ENCODE results near the gene EIF4H.
"Not testable (repeated sequence)": the region's sequence is repeated elsewhere in the genome, so short reads cannot be mapped to it uniquely, and the experiment has no call there.

The EIF4H gene

DNA sequence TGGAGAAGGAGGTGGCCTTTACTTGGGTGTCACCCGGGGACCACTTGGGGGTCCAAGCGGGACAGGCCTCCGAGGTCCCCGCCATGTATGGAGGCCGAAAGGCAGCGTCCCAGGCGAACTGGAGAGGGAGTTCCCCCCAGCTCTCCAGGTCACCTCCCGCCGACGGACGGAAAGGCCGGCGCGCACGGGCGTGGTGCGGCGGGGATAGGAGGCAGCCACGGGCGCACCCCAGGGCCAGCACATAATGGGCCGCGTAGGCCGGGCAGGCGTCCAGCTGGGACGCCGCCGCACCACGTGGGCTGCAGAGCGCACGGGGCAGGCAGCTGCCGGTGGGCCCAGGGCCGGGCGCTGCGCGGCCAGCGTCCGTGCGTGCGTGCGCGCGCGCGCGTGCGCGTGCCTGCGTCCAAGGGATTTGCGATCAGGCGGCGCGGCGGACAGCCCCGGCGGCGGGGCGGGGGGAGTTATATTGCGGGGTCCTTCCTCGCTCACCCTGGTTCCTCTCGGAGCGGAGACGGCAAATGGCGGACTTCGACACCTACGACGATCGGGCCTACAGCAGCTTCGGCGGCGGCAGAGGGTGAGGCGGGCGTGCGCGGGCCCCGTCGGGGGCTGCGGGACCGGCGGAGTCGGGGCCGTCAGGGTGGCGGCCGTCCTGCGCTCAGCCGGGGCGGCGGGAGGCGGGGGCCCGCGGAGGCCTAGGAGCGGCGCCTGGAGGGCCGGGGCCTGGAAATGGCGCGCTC lies at the start of gene EIF4H:
Gene EIF4H, plus strand, starts transcription at position 491 of the 740 bp plus-strand sequence. Its CDS starts 28 bp downstream, at position 519.
- DNase-seq = peak; percentile 98

DNA sequence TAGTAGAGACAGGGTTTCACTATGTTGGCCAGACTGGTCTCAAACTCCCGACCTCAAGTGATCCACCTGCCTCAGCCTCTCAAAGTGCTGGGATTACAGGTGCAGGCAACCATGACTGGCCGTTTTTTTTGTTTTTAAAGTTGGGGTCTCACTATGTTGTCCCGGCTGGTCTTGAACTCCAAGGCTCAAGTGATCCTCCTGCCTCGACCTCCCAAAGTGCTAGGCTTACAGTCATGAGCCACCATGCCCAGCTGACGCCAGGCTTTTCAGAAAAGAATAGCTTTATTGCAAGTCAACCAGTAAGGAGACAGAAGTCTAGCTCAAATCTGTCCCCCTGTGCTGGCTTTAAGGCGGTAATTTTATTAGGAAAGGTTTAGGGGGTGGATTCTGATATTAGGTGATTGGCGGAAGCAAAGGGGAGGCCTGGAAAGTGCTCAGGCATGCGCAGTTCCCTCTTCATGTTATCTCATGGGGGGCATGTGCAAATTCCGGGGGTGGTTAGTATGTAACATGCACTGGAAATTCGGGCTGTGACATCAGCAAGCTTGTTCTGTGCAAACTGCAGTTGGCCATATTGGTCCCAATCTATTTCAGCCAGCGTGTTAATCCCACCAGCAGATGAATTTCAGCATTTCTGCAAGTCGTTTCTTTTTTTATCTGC lies 47.8 kb upstream of the EIF4H start:
- no peak for DNase-seq

DNA sequence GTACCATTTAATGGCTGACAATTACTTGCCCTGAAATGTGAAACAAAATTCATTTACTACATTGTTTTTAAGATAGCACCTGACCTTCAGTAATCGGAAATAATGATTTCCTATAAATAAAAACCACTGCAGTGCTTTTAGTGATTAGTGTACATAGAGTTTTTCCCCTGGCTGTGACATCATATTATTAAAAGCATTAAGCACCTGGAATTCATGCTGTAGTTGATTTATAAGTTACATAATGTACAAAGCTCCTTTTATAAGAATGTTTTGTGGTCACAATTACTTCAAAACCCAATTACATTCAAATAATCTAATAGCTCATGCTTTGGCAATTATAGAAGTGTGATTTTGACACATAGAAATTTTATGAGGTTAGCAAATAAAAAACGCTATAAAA lies 44.3 kb upstream of the EIF4H start:
- no peak for DNase-seq

DNA sequence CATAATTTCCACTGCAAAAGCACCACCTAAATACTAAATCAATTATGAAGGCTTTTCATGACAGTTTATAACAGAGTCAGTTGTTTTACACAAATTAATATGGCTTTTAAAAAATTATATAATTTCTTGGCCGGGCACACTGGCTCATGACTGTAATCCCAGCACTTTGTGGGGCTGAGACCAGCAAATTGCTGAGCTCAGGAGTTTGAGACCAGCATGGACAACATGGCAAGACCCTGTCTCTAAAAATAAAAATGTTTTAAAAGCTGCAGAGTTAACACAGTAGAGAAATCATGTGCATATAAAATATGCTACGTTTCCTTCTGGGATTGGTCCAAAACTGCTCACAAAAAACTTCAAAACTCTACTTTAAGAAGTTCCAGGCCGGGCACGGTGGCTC lies 43.6 kb upstream of the EIF4H start:
- DNase-seq = no peak

DNA sequence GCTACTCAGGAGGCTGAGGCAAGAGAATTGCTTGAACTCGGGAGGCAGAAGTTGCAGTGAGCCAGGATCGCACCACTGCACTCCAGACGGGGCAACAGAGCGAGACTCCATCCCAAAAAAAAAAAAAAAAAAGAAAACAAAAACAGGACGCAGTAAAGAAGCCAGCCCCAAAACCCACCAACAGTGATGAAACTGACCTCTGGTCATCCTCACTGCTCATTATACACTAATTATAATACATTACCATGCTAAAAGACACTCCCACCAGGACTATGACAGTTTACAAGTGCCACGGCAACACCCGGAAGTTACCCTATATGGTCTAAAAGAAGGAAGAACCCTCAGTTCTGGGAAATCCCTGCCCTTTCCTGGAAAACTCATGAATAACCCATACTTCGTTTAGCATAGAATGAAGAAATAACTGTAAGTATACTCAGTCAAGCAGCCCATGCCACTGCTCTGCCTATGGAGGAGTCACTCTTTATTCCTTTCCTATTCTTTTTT lies 40.0 kb upstream of the EIF4H start:
- peak; percentile 24 for DNase-seq

DNA sequence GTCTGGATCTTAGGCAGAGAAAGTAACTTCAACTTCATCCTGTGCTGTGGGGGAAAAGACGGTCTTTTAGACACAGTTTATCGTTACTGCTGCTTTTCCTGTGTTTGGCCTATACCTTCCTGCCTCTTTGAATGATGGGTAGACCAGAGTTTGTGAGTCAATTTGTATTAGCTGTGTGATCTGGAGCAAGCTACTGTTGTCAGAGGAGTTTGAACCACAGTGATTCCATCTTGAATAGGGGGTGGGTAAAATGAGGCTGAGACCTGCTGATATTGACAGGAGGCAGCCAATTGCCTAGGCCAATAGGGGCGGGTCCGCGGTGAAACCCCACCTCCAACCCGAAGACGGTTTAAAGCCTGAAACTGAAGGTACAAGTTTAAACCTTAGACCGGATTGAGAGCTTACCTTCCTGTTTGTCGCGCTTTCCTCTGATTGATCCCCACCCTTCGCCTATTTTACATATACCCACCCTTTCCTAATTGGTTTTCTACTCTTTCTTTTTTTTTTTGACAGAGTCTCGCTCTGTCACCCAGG lies 35.8 kb upstream of the EIF4H start:
- peak; percentile 29 for DNase-seq

DNA sequence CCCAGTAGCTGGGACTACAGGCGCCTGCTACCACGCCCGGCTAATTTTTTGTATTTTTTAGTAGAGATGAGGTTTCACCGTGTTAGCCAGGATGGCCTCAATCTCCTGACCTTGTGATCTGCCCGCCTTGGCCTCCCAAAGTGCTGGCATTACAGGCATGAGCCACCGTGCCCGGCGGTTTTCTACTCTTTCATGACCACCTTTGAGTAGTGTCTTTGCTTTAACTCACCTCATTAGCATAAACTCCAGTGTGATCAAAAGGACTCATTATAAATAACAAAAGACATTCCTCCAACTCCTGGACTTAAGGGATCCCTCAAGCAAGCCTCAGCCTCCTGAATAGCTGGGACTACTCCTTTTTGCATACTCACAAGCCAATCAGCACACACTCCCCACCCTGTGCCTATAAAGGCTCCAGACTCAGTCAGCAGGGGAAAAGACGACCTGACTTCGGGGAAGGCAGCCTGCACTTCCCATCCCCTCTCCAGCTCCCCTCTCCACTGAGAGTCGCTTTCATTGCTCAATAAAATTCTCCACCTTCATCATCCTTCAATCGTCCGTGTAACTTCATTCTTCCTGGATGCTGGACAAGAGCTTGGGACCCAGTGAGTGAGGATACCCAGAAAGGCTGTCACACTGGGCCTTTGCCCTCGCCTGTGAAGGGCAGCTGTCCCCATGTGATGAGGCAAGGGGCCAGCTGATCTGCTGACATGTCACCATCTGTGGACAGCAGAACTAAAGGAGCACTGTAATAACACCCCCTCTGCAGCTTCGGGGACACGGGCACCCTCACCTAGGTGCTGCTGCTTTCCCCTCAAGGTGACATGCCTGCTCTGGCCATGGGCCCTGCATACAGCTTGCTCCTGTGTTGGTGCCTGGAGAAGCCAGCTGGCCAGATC lies 35.0 kb upstream of the EIF4H start:
- no peak for DNase-seq

DNA sequence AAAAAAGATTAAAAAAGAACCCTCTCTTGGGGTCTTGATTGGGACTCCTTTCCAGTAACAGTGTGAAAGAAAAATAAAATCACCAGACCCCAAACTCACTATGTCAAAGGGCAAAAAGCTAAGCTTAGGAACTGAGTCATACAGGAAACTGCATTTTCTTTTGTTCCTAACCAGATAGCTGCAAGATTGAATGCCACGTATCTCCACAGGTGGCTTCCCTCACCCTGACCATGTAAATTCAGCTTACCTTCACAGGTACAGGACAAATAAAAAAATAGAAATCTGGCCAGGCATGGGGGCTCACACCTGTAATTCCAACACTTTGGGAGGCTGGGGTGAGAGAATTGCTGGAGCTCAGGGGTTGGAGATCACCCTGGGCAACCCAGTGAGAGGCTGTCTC lies 32.5 kb upstream of the EIF4H start:
- no peak for DNase-seq

DNA sequence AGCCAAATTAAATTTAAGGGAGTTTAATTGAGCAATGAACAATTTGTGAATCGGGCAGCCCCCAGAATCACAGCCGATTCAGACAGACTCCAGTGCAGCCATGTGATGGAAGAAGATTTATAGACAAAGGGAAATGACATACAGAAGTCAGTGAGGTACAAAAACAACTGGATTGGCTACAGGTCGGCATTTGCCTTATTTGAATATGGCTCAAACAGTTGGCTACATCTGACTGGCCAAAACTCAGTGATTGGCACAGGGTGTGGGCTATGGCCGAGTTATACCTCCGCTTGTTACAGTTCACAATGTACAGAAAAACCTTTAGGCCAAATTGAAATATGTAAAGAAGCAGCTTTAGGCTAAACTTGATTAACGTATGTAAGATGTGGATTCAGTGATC lies 30.8 kb upstream of the EIF4H start:
- DNase-seq = no peak

DNA sequence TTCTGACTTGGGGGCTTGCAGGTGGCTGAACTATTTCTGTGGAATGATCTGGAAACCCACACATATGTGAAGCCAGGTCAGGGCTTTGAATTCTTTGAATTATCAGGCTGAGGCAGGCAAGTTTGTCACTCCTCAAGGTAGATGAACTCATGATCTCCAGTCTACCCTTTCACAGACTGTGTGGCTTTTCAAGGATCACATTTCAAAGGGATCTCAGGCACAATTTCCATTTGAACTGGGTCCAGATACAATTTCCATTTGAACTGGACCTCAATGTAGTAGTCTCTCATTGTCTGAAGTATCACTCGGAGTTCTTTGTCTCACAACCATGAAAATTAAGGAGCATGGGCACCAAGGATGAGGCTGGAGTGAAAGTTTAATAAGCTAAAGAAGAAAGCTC lies 25.7 kb upstream of the EIF4H start:
- no peak for DNase-seq

DNA sequence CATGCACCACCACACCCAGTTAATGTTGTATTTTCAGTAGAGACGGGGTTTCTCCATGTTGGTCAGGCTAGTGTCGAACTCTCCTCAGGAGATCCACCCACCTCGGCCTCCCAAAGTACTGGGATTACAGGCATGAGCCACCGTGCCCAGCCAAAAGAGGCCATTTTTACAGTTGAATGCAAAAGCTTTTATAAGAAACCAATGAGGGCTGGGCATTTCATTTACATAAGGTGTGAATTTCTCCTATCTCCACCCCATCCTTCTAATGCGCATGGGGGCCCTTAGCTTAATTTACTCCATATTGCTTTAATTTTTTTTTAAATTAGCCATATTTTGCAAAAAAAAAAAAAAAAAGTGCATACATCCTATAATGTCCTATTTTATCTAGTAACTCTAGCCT lies 25.1 kb upstream of the EIF4H start:
- DNase-seq = no peak

DNA sequence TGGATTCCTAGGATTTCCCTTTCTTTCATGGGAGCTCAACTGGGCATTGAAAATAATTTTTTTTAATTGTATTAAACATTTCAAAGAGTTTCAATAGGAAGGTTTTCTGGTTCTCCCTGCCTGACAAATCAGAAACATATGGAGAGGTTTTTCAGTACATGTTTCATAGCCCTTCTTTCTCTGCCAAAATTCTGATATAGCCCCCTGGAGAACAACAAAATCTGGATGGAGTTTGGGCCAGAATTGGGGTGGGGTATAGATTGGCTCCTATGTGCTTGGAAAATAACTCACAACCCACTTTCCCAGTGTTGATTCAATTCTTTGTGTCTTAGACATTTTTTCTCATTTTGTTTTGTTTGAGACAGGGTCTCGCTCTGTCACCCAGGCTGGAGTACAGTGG lies 24.6 kb upstream of the EIF4H start:
- no peak for DNase-seq

DNA sequence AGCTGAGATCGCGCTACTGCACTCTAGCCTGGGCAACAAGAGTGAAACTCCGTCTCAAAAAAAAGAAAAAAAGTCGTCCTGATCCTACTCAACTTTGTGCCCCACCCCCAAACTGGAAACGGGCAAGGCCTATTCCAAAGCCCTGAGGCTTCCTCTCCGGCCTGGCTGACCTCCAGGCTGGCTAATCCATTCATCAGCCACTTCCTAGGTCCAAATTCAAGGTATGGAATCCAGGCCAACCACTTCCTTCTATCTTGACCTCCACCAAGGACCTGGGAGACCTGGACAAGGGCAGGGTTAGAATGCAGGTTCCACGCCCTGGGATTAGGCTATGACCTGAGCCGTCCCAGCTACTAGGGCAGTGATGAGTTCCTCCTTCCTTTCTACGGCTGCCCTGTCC lies 20.4 kb upstream of the EIF4H start:
- no peak for DNase-seq

DNA sequence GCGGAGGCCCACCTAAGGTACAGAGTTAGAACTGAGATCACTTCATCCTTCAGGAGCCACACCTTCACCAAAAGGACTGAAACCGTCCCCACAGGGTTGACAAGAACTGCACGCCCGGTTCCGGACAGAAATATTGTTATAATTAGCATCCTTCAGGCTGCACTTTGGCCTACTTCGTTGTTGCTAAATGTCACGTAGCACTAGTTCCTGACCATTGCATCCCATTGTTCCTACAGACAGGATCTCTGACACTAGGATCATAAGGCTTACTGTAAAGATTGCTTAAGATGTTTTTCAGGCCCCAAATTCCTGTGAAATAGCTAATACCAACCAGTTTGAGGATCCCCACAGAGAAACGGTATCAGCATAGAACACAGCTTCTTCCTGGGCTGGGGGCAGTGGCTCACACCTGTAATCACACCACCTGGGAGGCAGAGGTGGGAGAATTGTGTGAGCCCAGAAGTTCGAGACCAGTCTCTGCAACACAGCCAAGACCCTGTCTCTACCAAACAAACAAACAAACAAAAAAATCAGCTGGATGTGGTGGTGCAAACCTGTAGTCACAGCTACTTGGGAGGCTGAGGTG lies 18.3 kb upstream of the EIF4H start:
- no peak for DNase-seq

DNA sequence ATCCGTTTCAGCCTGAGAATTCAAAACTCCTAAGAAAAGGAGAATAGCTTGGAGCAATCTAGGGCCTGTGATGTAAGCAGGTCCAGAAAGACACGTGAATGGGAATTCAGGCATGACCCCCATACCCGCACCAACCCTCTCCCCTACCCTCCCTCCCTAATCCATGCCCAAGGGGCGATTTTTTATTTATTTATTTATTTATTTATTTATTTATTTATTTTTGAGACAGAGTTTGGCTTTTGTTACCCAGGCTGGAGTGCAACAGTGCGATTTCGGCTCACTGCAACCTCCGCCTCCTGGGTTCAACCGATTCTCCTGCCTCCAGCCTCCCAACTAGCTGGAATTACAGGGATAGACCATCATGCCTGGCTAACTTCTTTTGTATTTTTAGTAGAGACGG lies 16.6 kb upstream of the EIF4H start:
- DNase-seq = no peak

DNA sequence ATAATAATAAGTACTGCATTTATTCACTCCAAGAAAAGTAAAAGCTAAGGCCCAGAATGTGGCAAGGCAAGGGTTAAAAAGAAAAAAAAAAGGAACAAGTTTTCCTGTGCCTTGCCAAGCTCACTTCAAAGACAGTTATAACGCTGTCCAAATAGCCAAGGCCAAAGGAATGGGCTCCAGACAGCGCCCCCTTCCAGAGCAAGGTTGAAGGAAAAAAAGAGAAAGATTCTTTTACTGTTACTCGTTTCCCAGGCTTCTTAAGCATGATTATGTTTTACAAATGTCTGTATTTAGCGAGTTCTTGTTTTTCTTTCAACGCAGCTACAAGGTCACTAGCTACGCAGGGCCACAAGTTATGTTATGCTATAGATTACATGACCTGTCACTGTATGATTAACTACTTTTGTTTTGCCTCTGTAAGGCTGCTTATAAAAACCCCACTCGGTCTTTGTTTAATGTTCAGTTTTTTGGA lies 9.1 kb upstream of the EIF4H start:
- DNase-seq = no peak

DNA sequence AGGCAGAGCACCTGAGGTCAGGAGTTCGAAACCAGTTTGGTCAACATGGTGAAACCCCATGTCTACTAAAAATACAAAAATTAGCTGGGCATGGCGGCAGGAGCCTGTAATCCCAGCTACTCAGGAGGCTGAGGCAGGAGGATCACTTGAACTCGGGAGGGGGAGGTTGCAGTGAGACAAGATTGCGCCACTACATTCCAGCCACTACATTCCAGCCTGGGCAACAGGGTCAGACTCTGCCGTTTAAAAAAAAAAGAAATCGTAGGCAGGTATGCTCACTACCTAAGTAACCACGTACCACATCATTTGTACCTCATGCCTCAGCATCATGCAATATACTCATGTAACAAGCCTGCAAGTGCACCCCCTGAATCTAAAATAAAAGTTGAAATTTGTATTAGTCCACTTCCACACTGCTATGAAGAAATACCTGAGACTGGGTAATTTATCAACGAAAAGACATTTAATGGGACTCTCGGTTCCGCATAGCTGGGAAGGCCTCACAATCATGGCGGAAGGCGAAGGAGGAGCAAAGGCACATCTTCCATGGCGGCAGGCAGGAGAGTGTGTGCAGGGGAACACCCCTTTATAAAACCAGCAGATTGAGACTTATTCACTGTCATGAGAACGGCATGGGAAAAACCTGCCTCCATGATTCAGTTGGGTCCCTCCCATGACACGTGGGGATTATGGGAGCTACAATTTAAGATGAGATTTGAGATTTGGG lies 8.1 kb upstream of the EIF4H start:
- DNase-seq = no peak

DNA sequence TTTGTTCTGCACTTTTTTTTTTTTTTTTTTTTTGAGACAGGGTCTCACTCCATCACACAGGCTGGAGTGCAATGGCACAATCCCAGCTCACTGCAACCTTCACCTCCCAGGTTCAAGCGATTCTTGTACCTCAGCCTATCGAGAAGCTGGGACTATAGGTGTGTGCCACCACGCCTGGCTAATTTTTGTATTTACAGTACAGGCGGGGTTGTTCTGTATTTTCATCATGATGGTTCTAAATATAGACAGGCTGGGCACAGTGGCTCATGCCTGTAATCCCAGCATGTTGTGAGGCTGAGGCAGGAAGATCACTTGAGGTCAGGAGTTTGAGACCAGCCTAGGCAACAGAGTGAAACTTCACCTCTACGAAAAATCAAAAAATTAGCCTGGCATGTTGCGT lies 6.8 kb upstream of the EIF4H start:
- not testable (repeated sequence) for DNase-seq

DNA sequence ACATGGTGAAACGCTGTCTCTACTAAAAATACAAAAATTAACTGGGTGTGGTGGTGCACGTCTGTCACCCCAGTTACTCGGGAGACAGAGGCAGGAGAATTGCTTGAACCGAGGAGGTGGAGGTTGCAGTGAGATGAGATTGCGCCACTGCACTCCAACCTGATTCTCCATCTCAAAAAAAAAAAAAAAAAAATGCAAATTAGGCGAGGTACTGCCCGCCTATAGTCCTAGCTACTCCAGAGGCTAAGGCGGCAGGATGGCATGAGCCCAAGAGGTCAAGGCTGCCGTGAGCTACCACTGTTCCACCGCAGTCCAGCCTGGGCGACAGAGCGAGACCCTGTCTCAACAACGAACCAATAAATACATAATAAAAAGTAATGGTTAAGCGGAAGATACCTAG lies 1.1 kb upstream of the EIF4H start:
- no peak for DNase-seq

DNA sequence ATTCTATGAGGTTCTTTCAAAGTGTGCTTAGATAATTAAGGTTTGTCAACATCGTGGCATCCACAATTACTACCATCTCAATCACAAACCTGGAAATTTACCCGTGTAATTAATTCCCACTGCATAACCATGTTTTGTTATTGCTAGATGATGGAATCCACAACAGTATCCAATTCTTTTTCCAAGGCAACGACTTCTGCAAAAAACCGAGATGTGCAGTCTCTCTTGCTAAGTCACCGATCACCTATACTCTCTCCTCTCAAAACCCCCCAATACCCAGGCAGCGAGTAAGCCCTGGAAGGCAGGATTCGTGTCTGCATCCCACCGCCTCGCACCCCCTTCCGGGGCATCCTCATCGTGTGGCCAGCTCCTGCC lies 678 bp upstream of the EIF4H start:
- DNase-seq = no peak

DNA sequence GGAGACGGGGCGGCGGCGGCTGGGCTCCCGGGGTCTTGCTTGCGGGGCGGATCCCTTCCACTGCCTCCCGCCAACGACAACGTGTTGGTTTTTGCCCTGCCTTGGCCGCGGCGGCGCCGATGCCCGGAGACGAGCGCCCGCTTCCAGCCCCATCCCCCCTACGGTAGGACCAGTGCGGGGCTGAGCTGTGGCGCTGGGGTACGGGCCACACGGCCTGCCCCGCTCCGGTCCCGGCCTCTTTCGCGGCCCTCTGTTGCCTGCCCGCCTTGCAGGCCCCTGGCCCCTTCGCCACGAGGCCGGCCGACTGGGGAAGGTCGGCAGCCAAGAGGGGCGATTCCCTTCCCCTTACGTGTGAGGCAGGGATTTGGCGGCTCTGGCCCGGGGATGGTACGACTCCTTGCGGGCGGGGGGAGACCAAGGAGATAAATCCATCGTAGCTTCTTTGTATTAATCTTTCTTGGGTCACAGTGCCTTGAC lies 488 bp downstream of the EIF4H start:
- peak; percentile 53 for DNase-seq

DNA sequence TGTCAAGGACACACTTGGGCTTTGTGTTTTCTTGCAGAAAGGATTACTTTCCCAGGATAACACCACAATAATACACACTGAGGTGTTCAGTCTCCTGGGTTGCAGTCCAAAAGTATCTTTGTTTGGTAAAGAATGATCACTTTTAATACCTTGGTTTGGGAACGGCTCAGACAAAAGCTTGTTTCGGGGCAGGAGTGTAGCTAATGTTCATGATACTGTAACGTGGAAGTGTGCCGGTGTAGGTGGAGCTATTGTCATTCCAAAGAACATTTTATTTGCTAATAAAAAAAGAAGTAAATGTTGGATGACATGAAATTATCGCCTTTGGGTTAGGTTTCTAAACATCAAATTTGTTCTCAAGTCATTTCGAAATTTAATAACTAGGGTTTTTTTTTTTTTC lies 1.2 kb downstream of the EIF4H start:
- no peak for DNase-seq
